Neural crest cell (in vitro differentiated cells): Measurements from ENCODE around the gene TARM1. TPM values are rescaled to one million over a fixed set of nuclear protein-coding genes. Genes with fewer than 3 reads are reported as not detected.

ENCODE experiments used
- DNase-seq: peaks from one replicate; pipeline ENCODE4 v3.0.0; 2021; ENCODE audit warnings: low read depth, mixed read lengths, low spot score
- H3K27ac Mint-ChIP-seq: one replicate; pipeline ENCODE4 v1.8.0; 2021; ENCODE audit warnings: mild to moderate bottlenecking, mixed read lengths; ENCODE audit not compliant: unreplicated experiment
- H3K27me3 Mint-ChIP-seq: 2 replicates; pipeline ENCODE4 v1.8.0; 2021; ENCODE audit warnings: low read depth, mild to moderate bottlenecking, mixed read lengths
- H3K36me3 Mint-ChIP-seq: 2 replicates; pipeline ENCODE4 v1.8.0; 2021; ENCODE audit warnings: low read depth, mild to moderate bottlenecking, mixed read lengths
- H3K4me1 Mint-ChIP-seq: 2 replicates; pipeline ENCODE4 v1.8.0; 2021; ENCODE audit warnings: mixed read lengths
- H3K4me3 Mint-ChIP-seq: one replicate; pipeline ENCODE4 v1.8.0; 2021; ENCODE audit warnings: mild to moderate bottlenecking, mixed read lengths
- H3K9me3 Mint-ChIP-seq: 2 replicates; pipeline ENCODE4 v1.8.0; 2021; ENCODE audit warnings: mixed read lengths
- total RNA-seq: library from RNA; stranded (reverse); gene quantifications from 2 replicates; pipeline ENCODE4 v1.2.1, GENCODE V29; 2021
- TF ChIP-seq, protein P1 (sequence below): fragments of 200-600 bp; sonication (generic); conservative IDR thresholded peaks from 2 replicates; pipeline ENCODE4 v1.5.0; 2021; ENCODE audit warnings: antibody characterized with exemption, mild to moderate bottlenecking

Gene TARM1
- total RNA-seq, 1 donor from 2014 or later, result not detected

- Mint-ChIP-seq H3K4me1 (peaks cover 7% of the 10 kb centered on the region), H3K36me3 (no peaks in the 10 kb centered on the region), H3K4me3 (no peak overlapping the region), H3K27me3 (peaks cover 6% of the 10 kb centered on the region), H3K9me3 (no peaks in the 10 kb centered on the region), H3K27ac (no peak overlapping the region)
- DNase-seq, result no peak
- TF ChIP-seq, protein P1, sequence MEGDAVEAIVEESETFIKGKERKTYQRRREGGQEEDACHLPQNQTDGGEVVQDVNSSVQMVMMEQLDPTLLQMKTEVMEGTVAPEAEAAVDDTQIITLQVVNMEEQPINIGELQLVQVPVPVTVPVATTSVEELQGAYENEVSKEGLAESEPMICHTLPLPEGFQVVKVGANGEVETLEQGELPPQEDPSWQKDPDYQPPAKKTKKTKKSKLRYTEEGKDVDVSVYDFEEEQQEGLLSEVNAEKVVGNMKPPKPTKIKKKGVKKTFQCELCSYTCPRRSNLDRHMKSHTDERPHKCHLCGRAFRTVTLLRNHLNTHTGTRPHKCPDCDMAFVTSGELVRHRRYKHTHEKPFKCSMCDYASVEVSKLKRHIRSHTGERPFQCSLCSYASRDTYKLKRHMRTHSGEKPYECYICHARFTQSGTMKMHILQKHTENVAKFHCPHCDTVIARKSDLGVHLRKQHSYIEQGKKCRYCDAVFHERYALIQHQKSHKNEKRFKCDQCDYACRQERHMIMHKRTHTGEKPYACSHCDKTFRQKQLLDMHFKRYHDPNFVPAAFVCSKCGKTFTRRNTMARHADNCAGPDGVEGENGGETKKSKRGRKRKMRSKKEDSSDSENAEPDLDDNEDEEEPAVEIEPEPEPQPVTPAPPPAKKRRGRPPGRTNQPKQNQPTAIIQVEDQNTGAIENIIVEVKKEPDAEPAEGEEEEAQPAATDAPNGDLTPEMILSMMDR, result no peak
These were observed 59.2 kb downstream of the TARM1 start for GRCh38 chr19:54021932-54022331.

- TF ChIP-seq, protein P1, result no peak
- Mint-ChIP-seq H3K27me3 (peaks cover 6% of the 10 kb centered on the region), H3K36me3 (no peaks in the 10 kb centered on the region), H3K4me3 (no peak overlapping the region), H3K9me3 (no peaks in the 10 kb centered on the region), H3K4me1 (peaks cover 10% of the 10 kb centered on the region), H3K27ac (no peak overlapping the region)
- no peak for DNase-seq
These were observed 59.8 kb downstream of the TARM1 start for GRCh38 chr19:54021363-54021762.

Other genes starting within 250 kb of the TARM1 start
- gene MYADM, start 213.5 kb downstream of the TARM1 start, total RNA-seq, result 15.0 and 19.1 TPM in 2 replicates
- gene PRKCG, start 199.2 kb downstream of the TARM1 start, total RNA-seq, result 0.55 and 0.65 TPM in 2 replicates
- gene CACNG7, start 172.1 kb downstream of the TARM1 start, total RNA-seq, result 25.3 and 26.4 TPM in 2 replicates
- 0.23 and 0.33 TPM in 2 replicates for gene CACNG8, start 118.4 kb downstream of the TARM1 start, total RNA-seq
- gene CACNG6, start 89.7 kb downstream of the TARM1 start, total RNA-seq, result 0.77 and 0.82 TPM in 2 replicates
- not detected in 2 replicates for gene VSTM1, start 17.5 kb downstream of the TARM1 start, total RNA-seq
- gene OSCAR, start 19.4 kb upstream of the TARM1 start, total RNA-seq, result not detected in 2 replicates
- gene NDUFA3, start 21.5 kb upstream of the TARM1 start, total RNA-seq, result 131 and 162 TPM in 2 replicates
- 24.5 and 26.8 TPM in 2 replicates for gene TFPT, start 34.3 kb upstream of the TARM1 start, total RNA-seq
- 94.8 and 104 TPM in 2 replicates for gene PRPF31, start 34.4 kb upstream of the TARM1 start, total RNA-seq
- gene CNOT3, start 56.4 kb upstream of the TARM1 start, total RNA-seq, result 87.6 and 95.5 TPM in 2 replicates
- gene LENG1, start 78.4 kb upstream of the TARM1 start, total RNA-seq, result 5.1 and 5.9 TPM in 2 replicates
- gene TMC4, start 91.8 kb upstream of the TARM1 start, total RNA-seq, result 0.28 TPM in 1 of 2 replicates, not detected in the other
- 74.2 and 76.5 TPM in 2 replicates for gene MBOAT7, start 108.2 kb upstream of the TARM1 start, total RNA-seq
- 66.2 and 67.9 TPM in 2 replicates for gene TSEN34, start 109.9 kb upstream of the TARM1 start, total RNA-seq
- gene RPS9, start 119.5 kb upstream of the TARM1 start, total RNA-seq, result 1,439 and 1,464 TPM in 2 replicates
- gene LILRB3, start 141.6 kb upstream of the TARM1 start, total RNA-seq, result not detected in 2 replicates
- not detected in 2 replicates for gene LILRA6, start 161.4 kb upstream of the TARM1 start, total RNA-seq
- not detected in 2 replicates for gene LILRB5, start 175.9 kb upstream of the TARM1 start, total RNA-seq
- not detected in 2 replicates for gene LILRB2, start 199.7 kb upstream of the TARM1 start, total RNA-seq
- not detected in 2 replicates for gene LILRA5, start 231.8 kb upstream of the TARM1 start, total RNA-seq